PC-9 (cell line): ENCODE results near the gene SIDT1. TPM values are rescaled to one million over a fixed set of nuclear protein-coding genes. Genes with fewer than 3 reads are reported as not detected.

ENCODE experiments used
- BruUV-seq: library from RNA; stranded (reverse); fragments of 400-500 nt; replicated peaks from 2 replicates; lab custom pipeline; 2021; lab: Mats Ljungman, UMichigan
- CTCF ChIA-PET: fragments of 300-600 bp; sonication (Branson Sonifier 250); formaldehyde crosslinking; loops from one replicate; lab custom pipeline; 2022; ENCODE audit warnings: antibody characterized with exemption; lab: Charles Lee
- POLR2A ChIA-PET: fragments of 300-600 bp; sonication (Branson Sonifier 250); formaldehyde crosslinking; loops from one replicate; lab custom pipeline; 2022; ENCODE audit warnings: antibody characterized with exemption; ENCODE audit not compliant: unreplicated experiment; lab: Charles Lee
- DNase-seq, 2 experiments: peaks; one replicate each; pipeline versions ENCODE4 v3.0.0 to v3.0.0-alpha.2; 2015 to 2022; ENCODE audit warnings: mixed read lengths in 1 of 2
- H2AFZ ChIP-seq: fragments of 200-600 bp; sonication (generic); 2 replicates; pipeline ENCODE4 v1.8.1; 2017; ENCODE audit warnings: antibody characterized with exemption
- H3F3A ChIP-seq: fragments of 200-600 bp; sonication (generic); 2 replicates; pipeline ENCODE4 v1.8.1; 2017; ENCODE audit warnings: antibody characterized with exemption, mild to moderate bottlenecking, low read depth; ENCODE audit not compliant: insufficient read depth
- H3K27ac ChIP-seq: fragments of 200-600 bp; sonication (generic); 2 replicates; pipeline ENCODE4 v1.6.1; 2016; ENCODE audit warnings: mixed run types
- H3K27me3 ChIP-seq: fragments of 200-600 bp; sonication (generic); 2 replicates; pipeline ENCODE4 v1.6.1; 2016; ENCODE audit warnings: low read depth, mixed run types; ENCODE audit not compliant: insufficient read depth
- H3K36me3 ChIP-seq: fragments of 200-600 bp; sonication (generic); 2 replicates; pipeline ENCODE4 v1.6.1; 2016; ENCODE audit warnings: low read depth, mixed run types
- H3K4me1 ChIP-seq: fragments of 200-600 bp; sonication (generic); replicated peaks from 2 replicates; pipeline ENCODE4 v1.6.1; 2016; ENCODE audit warnings: mixed run types; ENCODE audit not compliant: insufficient read depth
- H3K4me2 ChIP-seq: fragments of 200-600 bp; sonication (generic); 2 replicates; pipeline ENCODE4 v1.6.1; 2017; ENCODE audit warnings: mixed run types
- H3K4me3 ChIP-seq: fragments of 200-600 bp; sonication (generic); 2 replicates; pipeline ENCODE4 v1.6.1; 2016; ENCODE audit warnings: mixed run types
- H3K79me2 ChIP-seq: fragments of 200-600 bp; sonication (generic); 2 replicates; pipeline ENCODE4 v1.6.1; 2017; ENCODE audit warnings: low read depth, mixed run types
- H3K9me2 ChIP-seq: fragments of 200-600 bp; sonication (generic); 2 replicates; pipeline ENCODE4 v1.8.1; 2017; ENCODE audit warnings: mild to moderate bottlenecking; ENCODE audit not compliant: insufficient read depth
- H3K9me3 ChIP-seq: fragments of 200-600 bp; sonication (generic); 2 replicates; pipeline ENCODE4 v1.8.1; 2016; ENCODE audit warnings: low read depth; ENCODE audit not compliant: insufficient read depth
- H4K20me1 ChIP-seq: fragments of 200-600 bp; sonication (generic); 2 replicates; pipeline ENCODE4 v1.8.1; 2017; ENCODE audit not compliant: insufficient read depth
- CTCF ChIP-seq: fragments of 200-600 bp; sonication (generic); conservative IDR thresholded peaks from 2 replicates; pipeline ENCODE4 v1.6.1; 2017; ENCODE audit warnings: mixed run types, antibody characterized with exemption, mild to moderate bottlenecking, moderate library complexity
- EZH2 ChIP-seq: fragments of 200-600 bp; sonication (generic); IDR thresholded peaks from 2 replicates; pipeline ENCODE4 v1.8.0; 2017; ENCODE audit warnings: antibody characterized with exemption, low read depth
- intact Hi-C: fragments of 100-400 bp; cut with micrococcal nuclease; formaldehyde crosslinking; loops from one replicate; pipeline ENCODE4 v1.10.0; 2022; ENCODE audit not compliant: unreplicated experiment
- total RNA-seq: library from RNA; stranded (reverse); gene quantifications from 2 replicates; pipeline ENCODE4 v1.2.3, GENCODE V29; 2021

Gene SIDT1
- total RNA-seq, 1 experiment from 2014 or later = 1.2 TPM

- no peaks in the 10 kb centered on the region for H3K79me2 ChIP-seq
- no TSS peak for BruUV-seq
- CTCF ChIA-PET = no interaction called here
- TF ChIP-seq CTCF = no peak
- no peak for TF ChIP-seq EZH2
- H3K4me2 ChIP-seq = no peak overlapping the region
- no peak for DNase-seq
- no peaks in the 10 kb centered on the region for H4K20me1 ChIP-seq
- H3K36me3 ChIP-seq = no peaks in the 10 kb centered on the region
- peaks cover 5% of the 10 kb centered on the region; the same call in 1 of the 2 replicates for H3K9me2 ChIP-seq
- H2AFZ ChIP-seq = no peak overlapping the region
- no peaks in the 10 kb centered on the region for H3K9me3 ChIP-seq
- H3K4me1 ChIP-seq = no peaks in the 10 kb centered on the region
- intact Hi-C loops = no loop called here
- no peak overlapping the region for H3K4me3 ChIP-seq
- POLR2A ChIA-PET = no interaction called here
- H3K27ac ChIP-seq = no peak overlapping the region
- no peaks in the 10 kb centered on the region for H3F3A ChIP-seq
- no peaks in the 10 kb centered on the region for H3K27me3 ChIP-seq
These were observed 68.9 kb downstream of the SIDT1 start for GRCh38 chr3:113601240-113601639.

GRCh38 chr3:113602256-113602655, 69.9 kb downstream of the SIDT1 start:
- POLR2A ChIA-PET = no interaction called here
- H3K79me2 ChIP-seq = no peaks in the 10 kb centered on the region
- DNase-seq = no peak
- H3K9me2 ChIP-seq = peaks cover 5% of the 10 kb centered on the region; the same call in 1 of the 2 replicates
- CTCF ChIA-PET = no interaction called here
- no peak for TF ChIP-seq EZH2
- TF ChIP-seq CTCF = no peak
- H4K20me1 ChIP-seq = no peaks in the 10 kb centered on the region
- no peak overlapping the region for H2AFZ ChIP-seq
- no peak overlapping the region for H3K27ac ChIP-seq
- no peaks in the 10 kb centered on the region for H3K27me3 ChIP-seq
- intact Hi-C loops = no loop called here
- no peaks in the 10 kb centered on the region for H3K36me3 ChIP-seq
- no peaks in the 10 kb centered on the region for H3F3A ChIP-seq
- no peak overlapping the region for H3K4me2 ChIP-seq
- no TSS peak for BruUV-seq
- no peak overlapping the region for H3K4me3 ChIP-seq
- no peaks in the 10 kb centered on the region for H3K9me3 ChIP-seq
- no peaks in the 10 kb centered on the region for H3K4me1 ChIP-seq

DNA sequence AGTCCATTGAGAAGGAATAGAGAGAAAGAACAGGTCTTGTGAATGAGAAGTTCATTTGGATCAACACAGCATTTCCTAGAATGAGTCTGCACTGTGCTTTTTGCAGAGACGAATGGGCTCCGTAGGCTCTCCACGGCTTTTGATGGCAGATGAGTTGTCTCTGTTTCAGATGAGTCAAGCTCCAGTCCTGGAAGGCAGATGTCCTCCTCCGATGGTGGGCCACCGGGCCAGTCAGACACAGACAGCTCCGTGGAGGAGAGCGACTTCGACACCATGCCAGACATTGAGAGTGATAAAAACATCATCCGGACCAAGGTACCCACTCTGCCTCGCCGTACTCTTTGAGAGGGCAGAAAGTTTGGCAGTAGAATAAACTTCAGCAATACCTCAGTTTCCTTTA, 70.5 kb downstream of the SIDT1 start:
- H3K9me3 ChIP-seq = no peaks in the 10 kb centered on the region
- no peak overlapping the region for H3K27ac ChIP-seq
- H3K27me3 ChIP-seq = no peaks in the 10 kb centered on the region
- ChIA-PET POLR2A (no interaction called here), CTCF (no interaction called here)
- H3K79me2 ChIP-seq = no peaks in the 10 kb centered on the region
- no peaks in the 10 kb centered on the region for H3F3A ChIP-seq
- TF ChIP-seq EZH2 = no peak
- TF ChIP-seq CTCF = no peak
- BruUV-seq = no TSS peak
- no peaks in the 10 kb centered on the region for H3K36me3 ChIP-seq
- no peaks in the 10 kb centered on the region for H4K20me1 ChIP-seq
- DNase-seq = no peak
- no peak overlapping the region for H2AFZ ChIP-seq
- H3K4me3 ChIP-seq = no peak overlapping the region
- H3K4me2 ChIP-seq = no peak overlapping the region
- peaks cover 5% of the 10 kb centered on the region; the same call in 1 of the 2 replicates for H3K9me2 ChIP-seq
- H3K4me1 ChIP-seq = no peaks in the 10 kb centered on the region
- intact Hi-C loops = no loop called here
